Neutrophil (primary cell): Measurements from ENCODE around the gene KCNA3.

Experiments used
- H3K27ac ChIP-seq: fragments of 200-600 bp; sonication (generic); 2 replicates; pipeline ENCODE4 v1.5.1; 2016; ENCODE audit warnings: mild to moderate bottlenecking, moderate library complexity
- H3K27me3 ChIP-seq: fragments of 200-600 bp; sonication (generic); 2 replicates; pipeline ENCODE4 v1.6.0; 2016; ENCODE audit warnings: mild to moderate bottlenecking
- H3K36me3 ChIP-seq: fragments of 200-600 bp; sonication (generic); 2 replicates; pipeline ENCODE4 v1.5.1; 2017
- H3K4me1 ChIP-seq, 2 experiments: fragments of 200-600 bp in 1 of 2; sonication (generic) in 1 of 2; 1 replicate in 1 of 2; 2 replicates in 1 of 2; pipeline versions ENCODE4 v1.5.1 to v1.6.1; 2013 to 2016; ENCODE audit warnings: low read depth in 1 of 2, low read length in 1 of 2, mild to moderate bottlenecking in 1 of 2, moderate library complexity in 1 of 2; ENCODE audit not compliant: control insufficient read depth in 1 of 2, insufficient read depth in 1 of 2
- H3K4me3 ChIP-seq, 2 experiments: fragments of 200-600 bp in 1 of 2; sonication (generic) in 1 of 2; 1 replicate in 1 of 2; 2 replicates in 1 of 2; pipeline ENCODE4 v1.5.1; 2013 to 2016; ENCODE audit warnings: low read depth in 1 of 2, low read length in 1 of 2, mild to moderate bottlenecking in 1 of 2, moderate library complexity in 1 of 2
- H3K9me3 ChIP-seq: fragments of 200-600 bp; sonication (generic); 2 replicates; pipeline ENCODE4 v1.5.1; 2016
- CTCF ChIP-seq: fragments of 200-600 bp; sonication (generic); IDR thresholded peaks from 2 replicates; pipeline ENCODE4 v1.5.1; 2016; ENCODE audit warnings: antibody characterized with exemption

The KCNA3 gene

GRCh38 chr1:110690709-110691365 is 16.1 kb upstream of the KCNA3 start:
- no peak overlapping the region for H3K4me3 ChIP-seq
- no peaks in the 10 kb centered on the region for H3K9me3 ChIP-seq
- H3K27me3 ChIP-seq, result peaks cover 39% of the 10 kb centered on the region
- no peaks in the 10 kb centered on the region for H3K36me3 ChIP-seq
- no peak overlapping the region for H3K27ac ChIP-seq
- TF ChIP-seq CTCF, result no peak
- peaks cover 0 to 8% of the 10 kb centered on the region in 2 experiments for H3K4me1 ChIP-seq

GRCh38 chr1:110689868-110690267 is 15.1 kb upstream of the KCNA3 start:
- peaks cover 42% of the 10 kb centered on the region for H3K27me3 ChIP-seq
- no peak for TF ChIP-seq CTCF
- H3K27ac ChIP-seq, result no peak overlapping the region
- no peaks in the 10 kb centered on the region for H3K9me3 ChIP-seq
- H3K4me3 ChIP-seq, result no peak overlapping the region
- H3K4me1 ChIP-seq, result peaks cover 0 to 8% of the 10 kb centered on the region in 2 experiments
- no peaks in the 10 kb centered on the region for H3K36me3 ChIP-seq

GRCh38 chr1:110688514-110688913 is 13.8 kb upstream of the KCNA3 start:
- Histone ChIP-seq H3K27me3 (peaks cover 42% of the 10 kb centered on the region), H3K9me3 (no peaks in the 10 kb centered on the region), H3K27ac (no peak overlapping the region), H3K4me1 (peaks cover 0 to 8% of the 10 kb centered on the region in 2 experiments), H3K36me3 (no peaks in the 10 kb centered on the region), H3K4me3 (no peak overlapping the region)
- no peak for TF ChIP-seq CTCF

GRCh38 chr1:110687250-110687649 is 12.5 kb upstream of the KCNA3 start:
- H3K36me3 ChIP-seq, result no peaks in the 10 kb centered on the region
- H3K9me3 ChIP-seq, result no peaks in the 10 kb centered on the region
- H3K4me1 ChIP-seq, result peaks cover 0 to 8% of the 10 kb centered on the region in 2 experiments
- TF ChIP-seq CTCF, result no peak
- H3K27me3 ChIP-seq, result peaks cover 35% of the 10 kb centered on the region
- no peak overlapping the region for H3K27ac ChIP-seq
- no peak overlapping the region for H3K4me3 ChIP-seq

- peaks cover 0 to 8% of the 10 kb centered on the region in 2 experiments for H3K4me1 ChIP-seq
- peaks cover 38% of the 10 kb centered on the region for H3K27me3 ChIP-seq
- H3K27ac ChIP-seq, result no peak overlapping the region
- H3K4me3 ChIP-seq, result no peak overlapping the region
- no peak for TF ChIP-seq CTCF
- H3K9me3 ChIP-seq, result no peaks in the 10 kb centered on the region
- H3K36me3 ChIP-seq, result no peaks in the 10 kb centered on the region
Observed at GRCh38 chr1:110686188-110686587, 11.4 kb upstream of the KCNA3 start.
